HG03520 (cell line): ENCODE data around the gene LYZL6.

ENCODE experiments used
- ATAC-seq: cut with Tn5 transposase; IDR thresholded peaks from one replicate; pipeline ENCODE4 v1.9.1; 2021; ENCODE audit warnings: mild to moderate bottlenecking, moderate library complexity; ENCODE audit not compliant: unreplicated experiment

LYZL6 gene, protein sequence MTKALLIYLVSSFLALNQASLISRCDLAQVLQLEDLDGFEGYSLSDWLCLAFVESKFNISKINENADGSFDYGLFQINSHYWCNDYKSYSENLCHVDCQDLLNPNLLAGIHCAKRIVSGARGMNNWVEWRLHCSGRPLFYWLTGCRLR

DNA sequence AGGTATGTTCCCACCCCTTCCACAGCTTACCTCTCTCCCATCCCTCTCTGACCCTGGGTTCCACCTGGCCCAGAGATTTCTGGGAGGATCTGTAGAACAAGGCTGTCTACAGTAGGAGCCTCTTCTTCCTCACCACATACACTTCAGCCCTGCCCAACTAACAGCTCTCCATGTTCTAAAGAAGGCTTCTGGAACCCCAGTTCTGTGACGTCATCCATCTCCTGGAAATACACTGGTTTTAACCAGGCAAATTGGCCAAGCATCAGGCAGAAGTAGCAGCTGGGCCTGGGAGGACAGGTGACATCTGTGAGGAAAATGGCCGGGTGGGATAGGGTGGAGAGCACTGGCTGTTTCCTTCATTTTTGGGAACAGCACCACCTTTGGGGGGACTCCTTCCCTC is at the start of gene LYZL6:
LYZL6 (minus strand) TSS at position 177 of the 400 bp plus-strand sequence. CDS start 4,357 bp downstream, outside the sequence.
- no peak for ATAC-seq

DNA sequence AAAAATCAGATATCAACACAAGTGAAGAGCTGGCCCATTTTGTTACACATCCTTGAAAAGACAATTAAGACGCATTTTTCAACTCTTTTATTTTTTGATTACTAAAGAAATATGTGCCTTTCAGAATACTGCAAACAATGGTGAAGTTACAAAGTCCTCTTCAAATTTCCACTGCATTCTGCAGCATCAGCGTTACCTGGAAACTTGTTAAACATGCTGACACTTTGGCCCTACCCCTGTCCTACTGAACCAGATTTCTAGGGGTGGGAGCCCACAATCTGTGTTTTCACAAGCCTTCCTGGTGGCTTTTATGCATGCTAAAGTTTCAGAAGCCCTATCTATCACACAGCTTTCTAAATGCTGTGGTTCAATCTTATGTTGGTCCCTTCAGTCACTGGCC is 47.6 kb upstream of the LYZL6 start:
- no peak for ATAC-seq

DNA sequence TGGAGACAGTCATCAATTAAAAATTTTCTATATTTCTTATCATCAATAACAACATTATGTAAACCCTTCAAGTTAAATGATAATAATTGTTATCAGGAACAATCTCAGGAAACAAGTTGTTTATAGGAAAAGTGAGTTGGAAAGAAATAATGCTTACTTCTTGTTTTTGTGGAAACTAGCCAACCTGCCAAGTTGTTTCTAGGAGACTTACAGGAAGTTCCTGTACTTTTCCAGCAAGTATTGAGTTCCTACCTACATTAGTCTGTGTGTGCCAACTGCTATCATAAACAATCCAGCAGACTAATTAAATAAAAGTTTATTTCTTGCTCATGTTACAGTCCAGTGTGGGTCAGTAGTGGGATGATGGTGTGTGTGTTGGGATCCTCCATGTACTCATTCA is 44.7 kb upstream of the LYZL6 start:
- ATAC-seq = no peak

DNA sequence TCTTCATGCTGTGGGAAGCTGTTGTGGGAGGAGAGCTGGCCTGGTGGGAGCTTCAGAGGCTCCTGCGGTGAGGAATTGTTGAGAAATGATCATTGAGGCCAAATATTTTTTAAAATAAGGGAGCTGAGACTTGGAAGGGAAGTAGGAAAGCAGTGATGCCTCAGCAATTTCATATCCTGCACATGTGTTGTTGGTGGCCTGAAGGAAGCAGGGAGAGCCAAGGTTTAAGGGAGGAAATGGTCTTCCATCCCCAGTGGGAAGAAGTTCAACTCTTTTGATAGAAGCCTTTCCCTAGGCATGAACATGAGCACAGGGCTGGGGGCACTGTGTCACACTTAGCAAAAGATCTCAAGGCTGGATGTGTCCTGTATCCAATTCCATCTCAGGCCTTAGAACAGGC is 43.1 kb upstream of the LYZL6 start, which contains the start of gene CCL14:
CCL14 (minus strand) TSS at position 87 of the 400 bp plus-strand sequence; CDS start at position 7, 80 bp downstream.
- no peak for ATAC-seq

DNA sequence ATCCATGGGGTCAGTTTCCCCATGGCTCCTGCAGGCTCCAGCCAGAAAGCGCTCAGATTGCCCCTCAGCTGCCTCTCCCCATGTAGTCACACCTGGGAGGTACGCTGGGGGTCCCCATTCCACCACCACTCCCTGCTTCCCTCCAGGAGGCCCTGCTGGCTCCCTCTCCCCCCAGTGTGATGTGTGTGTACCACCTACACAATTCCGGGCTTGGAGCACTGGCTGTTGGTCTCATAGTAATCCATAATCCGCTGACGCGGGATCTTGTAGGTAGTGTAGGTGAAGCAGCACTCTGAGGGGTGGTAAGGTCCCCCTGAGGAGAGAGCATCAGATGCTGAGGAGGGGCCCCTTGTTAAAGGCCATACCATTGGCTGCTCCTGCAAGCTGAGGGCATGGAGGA is 40.6 kb upstream of the LYZL6 start:
- no peak for ATAC-seq

DNA sequence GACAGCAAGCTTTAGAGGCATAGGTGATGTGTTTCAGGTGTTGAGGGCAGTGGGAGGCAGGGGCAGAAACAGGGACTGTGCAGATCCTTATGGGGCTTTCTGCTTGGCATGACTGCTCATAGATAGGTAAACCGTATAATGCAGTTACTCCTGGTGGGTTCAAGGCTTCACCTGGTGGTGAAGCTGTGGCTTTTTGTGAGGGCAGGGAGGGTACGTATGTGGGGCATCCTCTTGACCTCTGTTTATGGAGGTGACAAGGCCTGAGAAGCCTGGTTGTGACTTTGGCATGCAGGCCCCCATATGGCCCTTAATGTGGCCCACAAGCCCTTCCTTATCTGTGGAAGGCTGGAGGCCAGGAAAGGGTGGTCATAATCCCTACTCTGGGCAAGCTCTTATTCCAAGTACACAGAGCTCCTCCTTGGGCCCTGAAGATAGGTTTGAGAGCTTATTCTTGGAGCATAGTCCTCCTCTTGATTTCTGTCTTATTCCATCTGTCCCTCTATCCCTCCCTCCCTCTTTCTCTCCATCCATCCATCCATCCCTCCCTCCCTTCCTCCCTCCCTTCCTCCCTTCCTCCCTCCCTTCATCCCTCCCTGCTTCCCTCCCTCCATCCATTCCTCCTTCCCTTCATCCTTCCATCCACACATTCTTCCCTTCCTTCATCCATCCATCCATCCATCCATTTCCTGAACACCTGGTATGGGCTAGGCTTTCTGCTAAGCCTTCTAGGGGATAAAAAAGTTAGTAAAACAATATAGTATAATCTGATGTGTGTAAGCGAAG is 39.1 kb upstream of the LYZL6 start:
- no peak for ATAC-seq

DNA sequence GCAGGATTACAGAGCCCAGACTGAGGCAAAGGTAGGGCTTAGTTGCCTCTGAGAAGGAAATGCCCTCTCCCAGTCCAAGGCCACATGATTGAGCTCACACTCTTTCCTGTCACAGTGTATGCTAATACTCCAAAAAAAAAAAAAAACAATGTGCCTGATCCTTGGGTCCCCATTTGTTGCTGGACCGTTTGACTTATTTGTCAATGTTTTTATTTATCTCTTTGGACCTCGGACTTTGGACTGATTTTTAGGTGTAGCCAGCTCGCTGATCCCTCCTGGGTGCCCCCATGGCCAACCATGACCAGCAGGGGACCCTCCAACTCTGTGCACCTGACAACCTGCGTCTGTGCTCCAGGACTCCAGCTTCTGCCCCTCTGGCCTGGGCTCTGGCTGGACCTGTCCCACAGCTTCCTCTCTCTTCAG is 38.4 kb upstream of the LYZL6 start:
- ATAC-seq = no peak

DNA sequence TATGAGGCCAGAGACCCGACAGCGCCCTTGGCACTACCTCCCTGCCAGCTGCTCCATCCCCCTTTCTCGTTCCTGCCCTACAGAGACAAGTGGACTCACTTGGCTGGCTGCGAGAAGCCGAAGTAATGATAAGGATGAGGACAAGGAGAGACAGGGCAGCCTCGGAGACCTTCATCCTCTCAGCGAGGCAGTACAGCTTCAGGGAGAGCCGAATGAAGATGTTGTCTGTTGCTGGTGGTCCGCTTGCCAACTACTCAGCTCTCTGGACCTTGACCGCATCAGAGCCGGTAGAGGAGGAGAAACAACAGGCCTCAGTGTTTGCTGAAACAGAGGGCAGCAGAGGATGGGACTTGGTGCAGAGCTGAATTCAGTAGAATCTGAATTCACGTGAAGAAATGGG is 37.7 kb upstream of the LYZL6 start, which contains the start of gene CCL16:
CCL16 (minus strand) TSS at position 252 of the 400 bp plus-strand sequence; CDS start at position 175, 77 bp downstream.
- no peak for ATAC-seq

DNA sequence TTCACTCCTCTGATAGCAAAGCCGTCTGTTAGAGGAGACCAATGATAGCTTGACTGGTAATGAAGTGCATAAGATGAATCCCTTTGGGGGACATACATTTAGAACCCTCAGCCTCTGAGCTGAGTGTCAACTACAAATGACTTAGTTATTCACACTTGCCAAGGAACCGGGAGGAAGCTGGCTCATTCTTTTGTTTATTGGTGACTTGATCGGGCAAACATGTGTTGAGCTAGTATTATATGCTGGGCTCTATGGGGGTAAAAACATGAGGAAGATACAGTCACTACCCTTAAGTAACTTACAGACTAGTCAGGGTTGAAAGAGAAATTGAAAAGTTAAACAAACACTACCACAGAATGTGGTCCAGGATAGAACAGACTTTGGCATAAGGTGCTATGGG is 34.8 kb upstream of the LYZL6 start:
- no peak for ATAC-seq

DNA sequence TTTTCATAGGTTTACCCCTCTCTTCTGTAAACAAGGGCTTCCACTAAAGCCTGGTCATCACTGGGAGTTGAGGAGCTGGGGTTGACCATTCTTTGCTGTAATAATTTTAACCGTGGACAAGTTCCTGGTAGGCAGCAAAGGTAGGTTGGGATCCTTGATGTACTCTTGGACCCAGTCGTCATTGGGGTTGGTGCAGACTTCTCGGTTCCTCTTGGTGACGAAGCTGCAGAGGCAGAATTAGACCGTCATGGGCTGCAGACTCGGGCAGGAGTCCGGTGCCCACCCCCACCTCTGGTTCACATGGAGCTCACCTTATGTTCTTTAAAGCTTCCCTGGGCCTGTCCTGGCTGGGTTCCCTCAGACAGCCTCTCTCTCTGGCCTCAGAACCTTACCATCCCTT is 34.0 kb upstream of the LYZL6 start:
- no peak for ATAC-seq

DNA sequence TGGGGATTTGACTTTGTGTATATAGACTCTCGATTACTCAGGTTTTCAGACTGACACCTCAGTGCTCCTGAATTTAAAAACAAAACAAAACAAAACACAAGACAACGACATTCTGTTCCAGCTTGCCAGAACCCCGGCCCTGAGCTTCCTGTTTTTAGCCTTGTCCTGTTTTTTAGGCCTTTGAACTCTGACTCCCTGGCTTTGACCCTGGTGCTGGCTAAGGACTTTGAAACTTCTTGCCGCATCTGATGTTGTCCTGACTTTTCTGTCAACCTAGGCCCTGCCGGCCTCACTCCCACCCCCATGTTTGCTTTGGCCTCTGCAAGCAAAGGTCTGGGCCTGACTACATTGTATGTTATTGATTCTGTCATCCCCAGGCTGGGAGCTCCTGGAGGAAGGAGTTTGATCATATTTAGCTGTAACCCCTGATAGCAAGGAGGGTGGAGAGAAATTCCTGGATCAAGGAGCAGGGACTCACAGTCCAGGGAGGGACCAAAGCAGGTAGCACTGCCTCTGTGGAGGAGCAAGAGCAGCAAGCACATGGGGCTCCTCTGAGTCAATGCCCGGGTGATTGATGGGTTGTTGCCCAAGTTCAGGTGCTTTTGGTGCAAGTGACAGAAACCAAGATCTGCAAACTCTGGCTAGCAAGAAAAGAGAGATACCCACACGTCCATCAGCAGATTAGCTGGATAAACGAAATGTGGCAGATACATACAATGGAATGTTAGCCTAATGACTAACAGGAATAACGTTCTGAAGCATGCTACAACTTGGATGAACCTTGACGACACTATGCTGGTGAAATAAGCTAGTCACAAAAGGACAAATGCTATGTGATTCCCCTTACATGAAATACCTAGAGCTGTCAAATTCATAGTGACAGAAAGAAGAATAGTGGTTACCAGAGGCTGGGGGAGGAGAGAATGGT is 30.1 kb upstream of the LYZL6 start:
- ATAC-seq = no peak

DNA sequence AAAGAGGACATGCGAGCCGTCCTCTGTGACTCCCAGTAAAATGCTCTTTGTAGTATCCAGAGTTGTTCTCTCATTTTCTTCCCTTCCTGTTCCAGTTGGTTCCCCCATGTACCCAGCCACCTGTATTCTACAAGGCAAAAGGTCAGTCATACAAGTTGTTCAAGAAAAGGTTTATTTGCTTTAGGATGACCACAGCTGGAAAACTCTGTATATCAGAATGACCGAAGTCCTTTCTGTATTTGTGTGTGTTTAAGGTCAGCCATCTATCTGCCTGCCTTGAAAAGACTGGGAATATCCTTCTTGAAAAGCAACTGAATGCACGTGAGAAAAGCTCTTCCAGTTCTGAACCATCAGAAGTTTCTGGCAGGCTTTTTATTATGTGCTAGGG is 29.4 kb upstream of the LYZL6 start:
- ATAC-seq = no peak

DNA sequence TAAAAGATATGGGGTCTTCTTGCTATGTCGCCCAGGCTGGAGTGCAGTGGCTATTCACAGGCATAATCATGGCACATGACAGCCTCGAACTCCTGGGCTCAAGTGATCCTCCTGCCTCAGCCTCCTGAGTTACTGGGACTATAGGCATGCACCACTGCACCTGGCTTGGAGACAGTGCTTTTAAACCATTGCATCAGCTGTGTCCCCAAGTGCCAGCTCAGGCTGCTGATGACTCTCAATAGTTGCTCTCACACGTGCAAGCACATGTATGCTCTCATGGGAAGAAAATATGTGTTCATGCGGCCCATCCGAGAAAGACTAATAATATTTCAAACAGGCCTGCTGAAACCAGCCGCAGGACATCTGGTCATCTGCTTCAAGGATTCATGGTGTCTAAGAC is 29.0 kb upstream of the LYZL6 start:
- ATAC-seq = no peak

DNA sequence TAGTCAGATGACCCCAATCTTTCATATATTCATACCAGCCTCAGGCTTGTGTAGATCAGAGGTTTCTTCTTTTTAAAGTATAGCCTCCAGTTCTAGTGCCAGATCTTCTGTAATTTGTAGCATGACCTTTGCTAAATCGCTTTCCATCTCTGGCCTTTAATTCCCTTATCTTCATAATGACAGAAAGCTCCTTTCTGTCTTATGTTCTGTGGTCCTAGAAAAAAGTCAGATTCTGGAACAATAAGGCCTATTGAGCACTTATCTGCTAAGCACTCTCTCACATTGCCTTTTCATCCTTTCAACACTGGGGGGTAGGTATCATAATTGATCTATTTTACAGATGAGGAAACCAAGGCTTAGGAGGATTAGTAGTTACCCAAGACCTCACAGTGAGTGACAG is 28.6 kb upstream of the LYZL6 start:
- ATAC-seq = no peak

DNA sequence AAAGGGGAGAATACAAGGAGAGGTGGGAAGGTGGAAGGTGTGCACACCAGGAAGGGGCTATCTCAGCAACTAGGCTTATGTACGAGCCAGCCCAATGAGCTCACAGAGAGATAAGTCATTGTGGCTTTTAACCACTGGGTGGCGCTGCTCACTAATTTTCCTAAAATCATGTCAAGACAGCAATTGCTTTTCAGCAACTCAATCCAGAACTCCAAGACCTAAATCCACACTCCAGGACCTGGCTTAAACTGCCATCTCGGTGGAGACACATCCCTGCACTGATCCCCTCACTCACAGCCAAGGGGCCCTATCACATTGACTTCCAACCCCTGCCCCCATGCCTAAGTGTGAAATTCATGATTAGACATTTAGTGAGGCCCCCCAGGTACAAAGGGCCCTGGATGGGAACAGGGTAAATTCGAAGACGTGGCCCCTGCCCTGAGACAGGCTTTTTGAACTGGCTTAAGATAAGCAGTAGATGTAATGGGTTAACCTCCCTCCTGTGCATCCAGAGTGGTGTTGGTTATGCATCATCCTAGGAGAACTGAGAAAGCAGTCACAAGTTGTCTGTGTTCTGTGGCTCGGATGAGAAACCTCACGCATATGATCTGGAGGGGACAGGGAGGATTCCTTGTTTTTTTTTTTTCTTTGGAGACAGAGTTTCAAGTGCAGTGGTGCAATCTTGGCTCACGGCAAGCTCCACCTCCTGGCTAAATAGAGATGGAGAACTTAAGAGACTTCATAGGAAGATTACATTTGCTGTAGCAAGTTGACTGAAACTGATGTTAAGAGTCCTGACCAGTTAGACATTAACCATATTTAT is 26.3 kb upstream of the LYZL6 start:
- no peak for ATAC-seq

DNA sequence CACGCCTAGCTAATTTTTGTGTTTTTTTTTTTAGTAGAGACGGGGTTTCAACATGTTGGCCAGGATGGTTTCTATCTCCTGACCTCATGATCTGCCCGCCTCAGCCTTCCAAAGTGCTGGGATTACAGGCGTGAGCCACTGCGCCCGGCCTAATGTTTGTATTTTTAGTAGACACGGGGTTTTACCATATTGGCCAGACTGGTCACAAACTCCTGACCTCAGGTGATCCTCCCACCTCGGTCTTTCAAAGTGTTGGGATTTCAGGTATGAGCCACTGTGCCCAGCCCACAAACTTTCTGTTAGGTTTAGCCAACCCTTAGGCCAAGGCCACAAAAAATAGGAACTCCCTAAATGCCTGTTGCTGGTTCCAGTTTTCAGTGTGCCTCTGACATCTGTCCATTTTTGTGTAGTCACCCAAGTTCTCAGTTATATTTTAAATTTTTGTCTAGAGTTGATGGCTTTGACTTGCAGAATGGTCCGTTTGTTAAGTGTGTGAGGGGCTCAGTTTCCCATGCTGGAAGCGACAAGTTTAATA is 25.1 kb upstream of the LYZL6 start:
- no peak for ATAC-seq

DNA sequence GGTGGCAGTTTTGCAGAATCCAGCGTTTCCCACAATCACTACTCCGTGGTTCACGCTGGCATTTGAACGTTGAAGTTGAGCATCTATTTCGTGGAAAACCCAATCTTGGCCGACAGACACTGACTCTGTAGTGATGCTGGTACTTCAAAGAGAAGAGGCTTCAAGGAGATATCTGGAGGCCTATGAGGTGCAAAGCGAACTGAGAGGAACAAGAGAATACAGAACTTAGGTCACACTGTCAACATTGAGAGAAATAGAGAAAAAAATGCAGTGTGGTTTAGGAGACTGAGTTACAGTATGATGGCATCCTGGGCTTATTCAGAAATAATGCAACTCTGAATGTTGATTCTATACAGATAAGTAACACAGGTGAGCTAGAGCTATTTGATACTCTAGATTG is 21.8 kb upstream of the LYZL6 start:
- no peak for ATAC-seq

DNA sequence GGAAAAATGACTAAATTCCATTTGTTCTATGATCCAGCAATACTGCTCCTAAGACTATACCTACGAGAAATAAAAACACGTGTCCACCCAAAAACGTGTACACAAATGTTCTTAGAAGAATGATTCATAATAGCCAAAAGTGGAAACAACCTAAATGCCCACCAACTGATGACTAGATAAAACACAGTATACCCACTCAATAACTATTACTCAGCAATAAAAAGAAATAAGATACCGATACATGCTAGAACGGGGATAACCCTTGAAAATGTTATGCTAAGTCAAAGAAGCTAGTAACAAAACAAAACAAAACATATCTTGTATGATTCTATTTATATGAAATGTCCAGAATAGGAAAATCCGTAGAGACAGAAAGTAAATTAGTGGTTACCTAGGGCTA is 20.1 kb upstream of the LYZL6 start:
- no peak for ATAC-seq

DNA sequence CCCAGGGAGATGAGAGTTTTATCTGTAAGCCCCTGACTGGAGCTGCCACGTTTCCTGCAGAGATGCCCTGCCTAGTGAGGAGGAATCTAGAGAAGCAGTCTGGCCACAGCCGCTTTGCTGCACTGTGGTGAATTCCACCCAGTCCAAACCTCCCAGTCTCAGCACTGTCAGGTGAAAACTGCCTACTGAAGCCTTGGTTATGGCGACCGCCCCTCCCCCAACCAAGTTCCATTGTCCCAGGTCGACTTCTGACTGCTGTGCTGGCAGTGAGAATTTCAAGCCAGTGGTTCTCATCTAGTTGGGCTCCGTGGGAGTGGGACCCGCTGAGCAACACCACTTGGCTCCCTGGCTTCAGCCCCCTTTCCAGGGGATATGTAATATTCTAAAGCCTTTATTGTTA is 10.2 kb upstream of the LYZL6 start:
- ATAC-seq = no peak

DNA sequence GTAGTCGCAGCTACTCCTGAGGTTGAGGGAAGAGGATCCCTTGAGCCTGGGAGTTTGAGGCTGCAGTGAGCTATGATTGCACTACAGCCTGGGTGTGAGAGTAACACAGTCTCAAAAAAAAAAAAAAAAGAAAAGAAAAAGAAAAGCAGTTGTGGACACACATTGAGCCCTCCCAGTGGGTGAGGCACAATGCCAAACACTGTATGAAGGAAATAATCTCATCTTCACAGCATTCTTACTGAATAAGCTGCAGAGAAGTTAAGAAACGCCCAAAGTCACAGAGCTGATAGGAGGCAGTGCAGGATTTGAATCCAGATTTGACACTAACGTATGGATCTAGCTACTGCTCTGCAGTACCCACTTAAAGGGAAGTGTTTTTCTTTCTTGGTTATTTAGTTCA is 5.9 kb upstream of the LYZL6 start:
- ATAC-seq = no peak
